H1 (cell line): Measurements from ENCODE around the gene SOHLH1. TPM values are rescaled to one million over a fixed set of nuclear protein-coding genes. Genes with fewer than 3 reads are reported as not detected.

Experiments
- CTCF ChIA-PET: fragments of 300-600 bp; sonication (Branson Sonifier 250); formaldehyde crosslinking; loops from one replicate; lab custom pipeline; 2021; ENCODE audit not compliant: partially characterized antibody; lab: Charles Lee
- POLR2A ChIA-PET: fragments of 300-600 bp; sonication (Branson Sonifier 250); formaldehyde crosslinking; loops from one replicate; lab custom pipeline; 2021; ENCODE audit warnings: inconsistent platforms; ENCODE audit not compliant: partially characterized antibody; lab: Charles Lee
- DNase-seq, 2 experiments: peaks; one replicate each; pipeline versions ENCODE4 v3.0.0 to v3.0.0-alpha.2; 2010 to 2022; ENCODE audit warnings: low spot score in 2 of 2, low read depth in 1 of 2, mixed read lengths in 1 of 2
- FAIRE-seq: peaks from 2 replicates; lab custom pipeline; 2011; peaks lifted over from hg19 to GRCh38; lab: Jason Lieb, UNC
- H2AFZ ChIP-seq: 2 replicates; pipeline ENCODE4 v1.8.1; 2012; ENCODE audit warnings: low read length, inconsistent platforms
- H2AK5ac ChIP-seq: 2 replicates; pipeline ENCODE4 v1.6.1; 2013; ENCODE audit warnings: low read depth, low read length
- H2BK120ac ChIP-seq: replicated peaks from 2 replicates; pipeline ENCODE3; 2013; ENCODE audit warnings: low read depth, low read length, inconsistent platforms
- H2BK12ac ChIP-seq: 2 replicates; pipeline ENCODE4 v1.6.1; 2013; ENCODE audit warnings: low read depth, low read length
- H2BK15ac ChIP-seq: 2 replicates; pipeline ENCODE4 v1.6.1; 2013; ENCODE audit warnings: low read length
- H2BK20ac ChIP-seq: 2 replicates; pipeline ENCODE4 v1.6.1; 2013; ENCODE audit warnings: low read length
- H2BK5ac ChIP-seq: 2 replicates; pipeline ENCODE4 v1.6.1; 2013; ENCODE audit warnings: low read depth, low read length
- H3K14ac ChIP-seq: 2 replicates; pipeline ENCODE4 v1.6.1; 2013; ENCODE audit warnings: inconsistent platforms; ENCODE audit not compliant: insufficient read length
- H3K18ac ChIP-seq: 2 replicates; pipeline ENCODE4 v1.6.1; 2013; ENCODE audit warnings: low read length; ENCODE audit errors: extremely low read depth
- H3K23ac ChIP-seq: 2 replicates; pipeline ENCODE4 v1.6.1; 2013; ENCODE audit warnings: inconsistent platforms; ENCODE audit not compliant: insufficient read length
- H3K23me2 ChIP-seq: 2 replicates; pipeline ENCODE4 v1.6.1; 2013; ENCODE audit warnings: low read depth, low read length
- H3K27ac ChIP-seq: 2 replicates; pipeline ENCODE4 v1.6.1; 2011; ENCODE audit warnings: low read depth, low read length, inconsistent platforms
- H3K27me3 ChIP-seq, 4 experiments: replicated peaks in 1 of 4; 1 replicate in 1 of 4; 2 replicates in 3 of 4; pipeline versions ENCODE4 v1.6.1 to v1.8.1; 2011 to 2013; ENCODE audit warnings: low read length in 3 of 4, mild to moderate bottlenecking in 3 of 4, inconsistent platforms in 2 of 4, mixed read lengths in 2 of 4, moderate library complexity in 1 of 4; ENCODE audit not compliant: control insufficient read depth in 3 of 4, insufficient read depth in 3 of 4; ENCODE audit errors: extremely low read depth in 1 of 4
- H3K36me3 ChIP-seq, 4 experiments: 2 replicates each; pipeline versions ENCODE4 v1.6.1 to v1.8.1; 2011 to 2013; ENCODE audit warnings: mild to moderate bottlenecking in 4 of 4, low read length in 3 of 4, moderate library complexity in 2 of 4, control low read depth in 1 of 4, inconsistent platforms in 1 of 4; ENCODE audit not compliant: insufficient read depth in 4 of 4, control insufficient read depth in 2 of 4
- H3K4ac ChIP-seq: replicated peaks from 2 replicates; pipeline ENCODE3; 2013; ENCODE audit warnings: low read length, low read depth, mixed read lengths, inconsistent platforms; ENCODE audit not compliant: insufficient read length
- H3K4me1 ChIP-seq, 4 experiments: replicated peaks in 1 of 4; 1 replicate in 1 of 4; 2 replicates in 3 of 4; pipeline versions ENCODE4 v1.6.1 to v1.8.1; 2011 to 2013; ENCODE audit warnings: low read length in 3 of 4, inconsistent platforms in 2 of 4, mixed read lengths in 1 of 4; ENCODE audit not compliant: insufficient read depth in 4 of 4, control insufficient read depth in 3 of 4
- H3K4me2 ChIP-seq, 2 experiments: 2 replicates each; pipeline versions ENCODE4 v1.6.1 to v1.8.1; 2011 to 2013; ENCODE audit warnings: low read depth in 2 of 2, low read length in 2 of 2, control low read depth in 1 of 2, inconsistent platforms in 1 of 2, mild to moderate bottlenecking in 1 of 2; ENCODE audit not compliant: insufficient read depth in 1 of 2
- H3K4me3 ChIP-seq, 4 experiments: fragments of 200-600, 300-600 bp in 1 of 4; sonication (generic), shearing (Covaris generic), sonication (Bioruptor Twin) in 1 of 4; 2 replicates each; pipeline versions ENCODE4 v1.5.1 to v1.8.1; 2011 to 2016; ENCODE audit warnings: low read length in 4 of 4, low read depth in 3 of 4, control low read depth in 2 of 4, inconsistent platforms in 2 of 4, mild to moderate bottlenecking in 2 of 4, mixed read lengths in 1 of 4, moderate library complexity in 1 of 4; ENCODE audit not compliant: insufficient read depth in 2 of 4; ENCODE audit errors: extremely low read depth in 1 of 4
- H3K56ac ChIP-seq: replicated peaks from 2 replicates; pipeline ENCODE3; 2013; ENCODE audit warnings: low read depth, mild to moderate bottlenecking, mixed read lengths, low read length, inconsistent platforms; ENCODE audit not compliant: insufficient read length
- H3K79me1 ChIP-seq: 2 replicates; pipeline ENCODE4 v1.6.1; 2013; ENCODE audit warnings: low read depth, low read length, control low read depth
- H3K79me2 ChIP-seq, 2 experiments: 2 replicates each; pipeline versions ENCODE4 v1.6.1 to v1.8.1; 2012 to 2013; ENCODE audit warnings: low read length in 2 of 2, mild to moderate bottlenecking in 2 of 2, inconsistent platforms in 1 of 2; ENCODE audit not compliant: insufficient read depth in 2 of 2, control insufficient read depth in 1 of 2
- H3K9ac ChIP-seq, 4 experiments: replicated peaks in 1 of 4; 1 replicate in 1 of 4; 2 replicates in 3 of 4; pipeline versions ENCODE4 v1.6.1 to v1.8.1; 2011 to 2013; ENCODE audit warnings: low read depth in 3 of 4, low read length in 3 of 4, control low read depth in 2 of 4, mild to moderate bottlenecking in 2 of 4, moderate library complexity in 2 of 4, inconsistent platforms in 1 of 4; ENCODE audit errors: extremely low read depth in 1 of 4
- H3K9me3 ChIP-seq, 2 experiments: 2 replicates each; pipeline versions ENCODE4 v1.6.1 to v1.8.1; 2012 to 2013; ENCODE audit warnings: mild to moderate bottlenecking in 2 of 2, moderate library complexity in 2 of 2, control low read depth in 1 of 2, inconsistent platforms in 1 of 2, low read depth in 1 of 2, low read length in 1 of 2, mixed read lengths in 1 of 2; ENCODE audit not compliant: insufficient read depth in 2 of 2
- H4K20me1 ChIP-seq, 2 experiments: replicated peaks in 1 of 2; 2 replicates each; pipeline versions ENCODE3 to v1.8.1; 2011 to 2013; ENCODE audit warnings: inconsistent platforms in 2 of 2, low read length in 2 of 2, mild to moderate bottlenecking in 1 of 2; ENCODE audit not compliant: insufficient read depth in 2 of 2, control insufficient read depth in 1 of 2
- H4K5ac ChIP-seq: 2 replicates; pipeline ENCODE4 v1.6.1; 2013; ENCODE audit warnings: low read length, low read depth, mixed read lengths, inconsistent platforms; ENCODE audit not compliant: insufficient read length
- H4K8ac ChIP-seq: 2 replicates; pipeline ENCODE4 v1.8.0; 2013; ENCODE audit warnings: mild to moderate bottlenecking, moderate library complexity, low read length, inconsistent platforms; ENCODE audit not compliant: insufficient read depth; ENCODE audit errors: extremely low read depth
- H4K91ac ChIP-seq: replicated peaks from 2 replicates; pipeline ENCODE3; 2013; ENCODE audit warnings: low read length, mixed read lengths, inconsistent platforms; ENCODE audit not compliant: insufficient read length
- BRCA1 ChIP-seq: IDR thresholded peaks from 2 replicates; pipeline ENCODE4 v1.6.1; 2012; ENCODE audit warnings: low read depth, low read length, improper control_type of control experiment
- CTCF ChIP-seq, 3 experiments: IDR thresholded peaks; 1 replicate in 2 of 3; 2 replicates in 1 of 3; pipeline versions ENCODE4 v1.5.1 to v1.6.1; 2011; ENCODE audit warnings: low read length in 3 of 3, mild to moderate bottlenecking in 3 of 3, inconsistent platforms in 2 of 3, low read depth in 1 of 3, moderate library complexity in 1 of 3; ENCODE audit not compliant: insufficient read depth in 1 of 3; ENCODE audit errors: control extremely low read depth in 1 of 3
- HDAC2 ChIP-seq, 2 experiments: fragments of 300-600 bp in 1 of 2; sonication (generic) in 1 of 2; IDR thresholded peaks; 2 replicates each; pipeline ENCODE4 v1.6.1; 2011 to 2012; ENCODE audit warnings: low read depth in 2 of 2, low read length in 2 of 2, mild to moderate bottlenecking in 2 of 2, moderate library complexity in 2 of 2, borderline replicate concordance in 1 of 2, inconsistent platforms in 1 of 2
- MAFK ChIP-seq: IDR thresholded peaks from 2 replicates; pipeline ENCODE4 v1.6.1; 2012; ENCODE audit warnings: low read depth, mild to moderate bottlenecking, improper control_type of control experiment, low read length
- POU5F1 ChIP-seq: IDR thresholded peaks from 2 replicates; pipeline ENCODE4 v1.6.1; 2011; ENCODE audit warnings: low read depth, mild to moderate bottlenecking, low read length, moderate library complexity
- RFX5 ChIP-seq: IDR thresholded peaks from 2 replicates; pipeline ENCODE4 v1.6.1; 2011; ENCODE audit warnings: low read depth, low read length, improper control_type of control experiment, borderline replicate concordance
- SRF ChIP-seq: IDR thresholded peaks from 2 replicates; pipeline ENCODE4 v1.6.1; 2011; ENCODE audit warnings: mild to moderate bottlenecking, low read depth, low read length, moderate library complexity
- WGBS, 2 experiments: shearing (Covaris generic) in 1 of 2; methylation state at CpG; one replicate each; pipeline versions ENCODE4 v1.1.6 to v1.1.7; 2013 to 2015; ENCODE audit warnings: low lambda C conversion rate in 2 of 2, mixed read lengths in 2 of 2, inconsistent platforms in 1 of 2, low coverage in 1 of 2, missing lambda C conversion rate in 1 of 2; ENCODE audit not compliant: insufficient replicate concordance in 2 of 2, insufficient coverage in 1 of 2, insufficient read length in 1 of 2; ENCODE audit errors: extremely low coverage in 1 of 2, missing lambda C conversion rate in 1 of 2; 5-methylcytosine and 5-hydroxymethylcytosine counted together
- polyA plus RNA-seq, 7 experiments: library from polyadenylated mRNA; depleted of rRNA in 3 of 7; stranded (reverse) in 5 of 7; unstranded in 2 of 7; fragments of >200 nt in 5 of 7; fragments of 200-250 nt in 2 of 7; gene quantifications; 1 replicate in 5 of 7; 2 replicates in 1 of 7; 4 replicates in 1 of 7; pipeline versions ENCODE4 v1.2.1 to v1.2.3, GENCODE V29; 2011 to 2013; ENCODE audit warnings: missing spikeins in 2 of 7, mixed read lengths in 2 of 7
- total RNA-seq: library from RNA; stranded (reverse); fragmentation: NEBNext Ultra II Directional; extraction: Animal tissue kit (Norgen Biotek cat#: 25700); gene quantifications from 2 replicates; pipeline ENCODE4 v1.2.1, GENCODE V29; 2021
- TF ChIP-seq, protein P1 (sequence below): IDR thresholded peaks from 2 replicates; pipeline ENCODE4 v1.6.1; 2011; ENCODE audit warnings: low read length, improper control_type of control experiment
- TF ChIP-seq, protein P2 (sequence below): IDR thresholded peaks from 2 replicates; pipeline ENCODE4 v1.6.1; 2011; ENCODE audit warnings: low read depth, mild to moderate bottlenecking, low read length; ENCODE audit not compliant: insufficient read depth

SOHLH1 gene
- total and polyA plus RNA-seq, 2 of the 8 experiments (the other 6 are each of a cell fraction or from before 2014, with no cell fraction given) = 0.11 TPM; not detected in 1

DNA sequence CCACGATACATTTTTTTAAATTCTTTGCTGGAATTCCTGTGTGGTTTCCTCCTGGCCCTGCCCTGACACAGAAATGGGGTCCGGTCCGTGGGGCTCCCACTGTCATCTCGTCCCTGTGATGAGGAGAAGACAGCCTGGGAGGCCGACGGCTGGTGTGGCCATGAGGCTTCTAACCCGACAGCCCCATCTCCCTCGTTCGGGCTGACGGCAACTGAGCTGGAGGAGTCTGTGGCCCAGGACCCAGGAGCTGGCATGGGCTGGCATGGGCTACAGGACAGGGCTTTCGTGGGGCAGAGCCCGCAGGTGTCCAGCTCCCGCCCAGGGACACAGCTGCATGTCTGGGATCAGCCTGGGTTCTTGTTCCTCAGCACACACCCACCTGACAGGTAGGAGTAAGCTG is 22.4 kb downstream of the SOHLH1 start:
- Histone ChIP-seq H3K79me2 (no peaks in the 10 kb centered on the region), H3K27me3 (no peaks in the 10 kb centered on the region; a peak in 1 of 7 replicates), H2BK12ac (no peak overlapping the region), H3K23ac (no peak overlapping the region), H3K9me3 (peaks cover 3 to 5% of the 10 kb centered on the region in 2 experiments; a peak in 1 of 4 replicates), H3K4ac (no peak overlapping the region), H3K18ac (no peak overlapping the region; the same call in 1 of the 2 replicates), H2BK20ac (no peak overlapping the region), H3K4me1 (peaks cover 0 to 13% (median 2%) of the 10 kb centered on the region in 4 experiments; a peak in 4 of 7 replicates), H2AFZ (no peak overlapping the region), H4K20me1 (no peaks in the 10 kb centered on the region), H3K27ac (no peak overlapping the region), H2BK120ac (no peak overlapping the region), H3K9ac (no peak overlapping the region), H2BK15ac (no peak overlapping the region), H3K36me3 (no peaks in the 10 kb centered on the region), H3K4me2 (no peak overlapping the region), H3K56ac (no peak overlapping the region), H3K23me2 (no peaks in the 10 kb centered on the region), H4K91ac (no peak overlapping the region), H3K14ac (no peak overlapping the region), H4K8ac (no peak overlapping the region), H3K4me3 (no peak overlapping the region), H2BK5ac (no peak overlapping the region), H4K5ac (no peak overlapping the region), H2AK5ac (no peak overlapping the region), H3K79me1 (no peaks in the 10 kb centered on the region)
- ChIA-PET CTCF (interaction anchor here (0.8 to 1.8 kb wide), 6 partner anchors 15 to 121 kb away, joined by 3 to 5 read pairs (median 3); no protein-coding TSS in a partner anchor), POLR2A (interaction anchor here (0.8 kb wide), 2 partner anchors 14 to 29 kb away, joined by 3 read pairs; no protein-coding TSS in a partner anchor)
- FAIRE-seq = no peak
- DNase-seq = no peak
- 94% methylated on average over 12 of the region's 13 CpGs; no CpG with 5 or more reads in 1 of the 2 experiments for WGBS, 2 experiments
- TF ChIP-seq, protein P1, sequence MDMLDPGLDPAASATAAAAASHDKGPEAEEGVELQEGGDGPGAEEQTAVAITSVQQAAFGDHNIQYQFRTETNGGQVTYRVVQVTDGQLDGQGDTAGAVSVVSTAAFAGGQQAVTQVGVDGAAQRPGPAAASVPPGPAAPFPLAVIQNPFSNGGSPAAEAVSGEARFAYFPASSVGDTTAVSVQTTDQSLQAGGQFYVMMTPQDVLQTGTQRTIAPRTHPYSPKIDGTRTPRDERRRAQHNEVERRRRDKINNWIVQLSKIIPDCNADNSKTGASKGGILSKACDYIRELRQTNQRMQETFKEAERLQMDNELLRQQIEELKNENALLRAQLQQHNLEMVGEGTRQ = no peak
- no peak for TF ChIP-seq BRCA1
- TF ChIP-seq HDAC2 (IDR thresholded peaks at IDR 0.05; ENCODE audit: borderline replicate concordance in 1 of 2, low read depth in 2 of 2, low read length in 2 of 2) = no peak
- TF ChIP-seq SRF = no peak
- TF ChIP-seq CTCF (IDR thresholded peaks at IDR 0.05; ENCODE audit: control extremely low read depth in 1 of 3, insufficient read depth in 1 of 3, low read depth in 1 of 3, low read length in 3 of 3) = no peak
- no peak for TF ChIP-seq RFX5
- no peak for TF ChIP-seq POU5F1
- TF ChIP-seq, protein P2, sequence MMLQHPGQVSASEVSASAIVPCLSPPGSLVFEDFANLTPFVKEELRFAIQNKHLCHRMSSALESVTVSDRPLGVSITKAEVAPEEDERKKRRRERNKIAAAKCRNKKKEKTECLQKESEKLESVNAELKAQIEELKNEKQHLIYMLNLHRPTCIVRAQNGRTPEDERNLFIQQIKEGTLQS = no peak
- no peak for TF ChIP-seq MAFK
